T47D (cell line): ENCODE measurements around the gene SCFD2.
A peak's percentile ranks its signal among the peaks of the same experiment; 100 is the strongest.

Experiments used
- DNase-seq, 2 experiments: peaks; one replicate each; pipeline versions ENCODE4 v3.0.0 to v3.0.0-alpha.2; 2011 to 2012; ENCODE audit warnings: low read depth in 1 of 2, low spot score in 1 of 2
- JUND ChIP-seq: IDR thresholded peaks from 2 replicates; pipeline ENCODE4 v1.6.1; 2012; ENCODE audit warnings: low read depth
- in situ Hi-C: cut with HindIII; loops from 2 replicates; pipeline ENCODE4 v1.10.0; 2016; ENCODE audit warnings: low sequenced_read_pairs, low pct_unique_long_range_greater_than_20kb

SCFD2 gene

GRCh38 chr4:52853351-52853750 lies 512.5 kb downstream of the SCFD2 start:
- TF ChIP-seq JUND, result no peak
- in situ Hi-C loops, result no loop called here
- DNase-seq, result no peak

GRCh38 chr4:52852711-52853110 lies 513.1 kb downstream of the SCFD2 start:
- in situ Hi-C loops, result no loop called here
- TF ChIP-seq JUND, result no peak

GRCh38 chr4:52852041-52852440 lies 513.8 kb downstream of the SCFD2 start:
- no peak for TF ChIP-seq JUND
- in situ Hi-C loops, result no loop called here
- no peak for DNase-seq

More at GRCh38 chr4:52852711-52853110, 513.1 kb downstream of the SCFD2 start:
- peak in 1 of 2 experiments; percentile 43 for DNase-seq

GRCh38 chr4:52850406-52851124 lies 515.3 kb downstream of the SCFD2 start:
- in situ Hi-C loops, result no loop called here
- no peak for TF ChIP-seq JUND

GRCh38 chr4:52848254-52848653 lies 517.6 kb downstream of the SCFD2 start:
- in situ Hi-C loops, result no loop called here

More at GRCh38 chr4:52850406-52851124, 515.3 kb downstream of the SCFD2 start:
- DNase-seq, result no peak

GRCh38 chr4:52846502-52846901 lies 519.4 kb downstream of the SCFD2 start:
- DNase-seq, result no peak
- in situ Hi-C loops, result no loop called here
- no peak for TF ChIP-seq JUND

More at GRCh38 chr4:52848254-52848653, 517.6 kb downstream of the SCFD2 start:
- DNase-seq, result peak; percentile 13 to 86
- TF ChIP-seq JUND, result peak; percentile 70; the same call in 1 of the 2 replicates

- DNase-seq, result no peak
- TF ChIP-seq JUND, result no peak
- in situ Hi-C loops, result no loop called here
Observed at GRCh38 chr4:52844596-52844995, 521.3 kb downstream of the SCFD2 start.

GRCh38 chr4:52843958-52844357 lies 521.9 kb downstream of the SCFD2 start:
- DNase-seq, result no peak
- in situ Hi-C loops, result no loop called here
- TF ChIP-seq JUND, result no peak

GRCh38 chr4:52843351-52843750 lies 522.5 kb downstream of the SCFD2 start:
- no peak for DNase-seq
- in situ Hi-C loops, result no loop called here
- TF ChIP-seq JUND, result no peak

GRCh38 chr4:52842792-52843191 lies 523.1 kb downstream of the SCFD2 start:
- in situ Hi-C loops, result no loop called here

GRCh38 chr4:52841682-52842456 lies 524.0 kb downstream of the SCFD2 start:
- no peak for DNase-seq
- in situ Hi-C loops, result no loop called here
- TF ChIP-seq JUND, result no peak

More at GRCh38 chr4:52842792-52843191, 523.1 kb downstream of the SCFD2 start:
- DNase-seq, result no peak
- TF ChIP-seq JUND, result no peak

- peak in 1 of 2 experiments; percentile 76 for DNase-seq
- TF ChIP-seq JUND, result peak; percentile 46
- in situ Hi-C loops, result no loop called here
Observed at GRCh38 chr4:52840531-52841370, 525.1 kb downstream of the SCFD2 start.
